Muscle of leg (tissue), 11 donors: Measurements from ENCODE around the gene GGCX. TPM values are rescaled to one million over a fixed set of nuclear protein-coding genes. Genes with fewer than 3 reads are reported as not detected.

ENCODE experiments used
- DNase-seq: peaks from one replicate; pipeline ENCODE4 v3.0.0; 2013
- H3K27ac ChIP-seq: one replicate; pipeline ENCODE4 v1.5.1; 2013; ENCODE audit warnings: mild to moderate bottlenecking, low read length, control low read depth
- H3K27me3 ChIP-seq: one replicate; pipeline ENCODE4 v1.6.1; 2013; ENCODE audit warnings: low read length; ENCODE audit not compliant: control insufficient read depth, insufficient read depth
- H3K36me3 ChIP-seq: one replicate; pipeline ENCODE4 v1.6.1; 2013; ENCODE audit warnings: low read length; ENCODE audit not compliant: control insufficient read depth, insufficient read depth
- H3K4me1 ChIP-seq: one replicate; pipeline ENCODE4 v1.6.1; 2013; ENCODE audit warnings: low read length; ENCODE audit not compliant: control insufficient read depth, insufficient read depth
- H3K4me3 ChIP-seq: one replicate; pipeline ENCODE4 v1.5.1; 2013; ENCODE audit warnings: low read length, control low read depth
- H3K9me3 ChIP-seq: replicated peaks from 2 replicates; pipeline ENCODE4 v1.6.1; 2013; ENCODE audit warnings: low read depth, low read length; ENCODE audit not compliant: control insufficient read depth
- WGBS: methylation state at CpG from one replicate; pipeline ENCODE4 v1.1.5; 2013; ENCODE audit warnings: missing lambda C conversion rate; ENCODE audit not compliant: insufficient coverage; 5-methylcytosine and 5-hydroxymethylcytosine counted together
- polyA plus RNA-seq, 8 donors: library from polyadenylated mRNA; unstranded; fragments of 120-200 nt; gene quantifications; one replicate each; pipeline versions ENCODE4 v1.2.1 to v1.2.3, GENCODE V29; 2013; ENCODE audit warnings: inconsistent platforms in 1 of 8, low replicate concordance in 1 of 8; ENCODE audit not compliant: insufficient read length in 8 of 8, insufficient read depth in 1 of 8
- total RNA-seq: library from RNA; stranded (reverse); fragments of 120-200 nt; gene quantifications from one replicate; pipeline ENCODE4 v1.2.4, GENCODE V29; 2013

The GGCX gene
- total and polyA plus RNA-seq, 9 donors, result 16.5 to 26.2 (median 21.4) TPM

GRCh38 chr2:85523062-85523902, 38.0 kb downstream of the GGCX start:
- no peaks in the 10 kb centered on the region for H3K9me3 ChIP-seq
- no peak for DNase-seq
- H3K4me1 ChIP-seq, result peaks cover 19% of the 10 kb centered on the region
- H3K36me3 ChIP-seq, result no peaks in the 10 kb centered on the region
- no peak overlapping the region for H3K4me3 ChIP-seq
- WGBS, result 63% methylated on average over 5 of the region's 8 CpGs
- no peaks in the 10 kb centered on the region for H3K27me3 ChIP-seq
- H3K27ac ChIP-seq, result no peak overlapping the region

- Histone ChIP-seq H3K27ac (no peak overlapping the region), H3K36me3 (no peaks in the 10 kb centered on the region), H3K9me3 (no peaks in the 10 kb centered on the region), H3K4me3 (no peak overlapping the region), H3K27me3 (no peaks in the 10 kb centered on the region), H3K4me1 (peaks cover 19% of the 10 kb centered on the region)
- DNase-seq, result no peak
- 100% methylated on average over 3 of the region's 6 CpGs for WGBS
Observed at GRCh38 chr2:85522090-85522647, 39.1 kb downstream of the GGCX start.

DNA sequence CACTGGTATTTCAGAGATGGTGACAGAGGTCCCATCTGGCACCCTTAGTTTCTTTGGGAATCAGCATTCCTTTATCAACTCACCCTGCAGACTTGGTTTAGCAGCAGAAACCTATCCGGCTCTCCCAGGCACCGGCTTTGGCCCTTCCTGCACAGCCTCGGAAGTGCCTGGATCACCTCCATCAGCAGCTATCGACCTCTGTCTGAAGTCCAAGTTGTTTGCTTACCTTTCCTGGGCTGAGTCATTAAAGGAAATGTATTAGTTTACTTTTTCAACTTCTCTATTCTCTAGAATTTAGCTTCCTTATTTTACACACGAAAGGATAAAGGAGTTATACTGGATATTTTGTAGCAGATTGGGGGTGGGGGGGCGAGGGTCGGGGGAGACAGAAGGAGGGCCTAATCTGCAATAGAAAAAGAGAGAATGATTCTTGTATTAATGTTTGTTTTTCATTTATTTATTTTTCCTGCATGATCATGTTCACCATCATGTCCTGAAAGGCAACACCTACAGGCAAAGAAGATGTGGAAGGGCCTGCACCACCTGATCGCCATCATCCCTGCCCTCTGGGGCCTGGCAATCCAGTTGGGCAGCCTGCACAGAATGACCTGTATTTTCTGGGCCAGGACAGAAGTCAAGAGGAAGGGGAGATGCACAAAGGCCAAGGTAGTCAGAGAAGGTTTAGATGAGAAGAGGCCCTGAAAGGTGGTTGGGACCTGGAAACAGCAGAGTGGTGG, 44.5 kb downstream of the GGCX start:
- Histone ChIP-seq H3K4me1 (peaks cover 2% of the 10 kb centered on the region), H3K4me3 (no peak overlapping the region), H3K27ac (no peak overlapping the region), H3K27me3 (no peaks in the 10 kb centered on the region), H3K9me3 (no peaks in the 10 kb centered on the region), H3K36me3 (no peaks in the 10 kb centered on the region)
- 100% methylated on average over 1 of the region's 8 CpGs for WGBS
- DNase-seq, result no peak

GRCh38 chr2:85514323-85514722, 47.0 kb downstream of the GGCX start:
- no peak for DNase-seq
- Histone ChIP-seq H3K9me3 (no peaks in the 10 kb centered on the region), H3K27me3 (no peaks in the 10 kb centered on the region), H3K4me3 (no peak overlapping the region), H3K4me1 (peaks cover 11% of the 10 kb centered on the region), H3K27ac (no peak overlapping the region), H3K36me3 (no peaks in the 10 kb centered on the region)
- 90% methylated on average over 2 of the region's 6 CpGs for WGBS

- no peaks in the 10 kb centered on the region for H3K9me3 ChIP-seq
- no peaks in the 10 kb centered on the region for H3K36me3 ChIP-seq
- no peaks in the 10 kb centered on the region for H3K27me3 ChIP-seq
- no peak overlapping the region for H3K4me3 ChIP-seq
- H3K27ac ChIP-seq, result peak overlapping the region; percentile 62
- H3K4me1 ChIP-seq, result peaks cover 11% of the 10 kb centered on the region
- WGBS, result 44% methylated on average over 3 of the region's 6 CpGs
- DNase-seq, result peak; percentile 67
Observed at GRCh38 chr2:85511008-85511811, 50.1 kb downstream of the GGCX start.

- Histone ChIP-seq H3K27me3 (no peaks in the 10 kb centered on the region), H3K4me3 (no peak overlapping the region), H3K4me1 (peaks cover 42% of the 10 kb centered on the region), H3K9me3 (no peaks in the 10 kb centered on the region), H3K36me3 (no peaks in the 10 kb centered on the region), H3K27ac (peak overlapping the region; percentile 53)
- WGBS, result 73% methylated on average over 3 of the region's 7 CpGs
- peak; percentile 60 for DNase-seq
Observed at GRCh38 chr2:85506768-85507181, 54.5 kb downstream of the GGCX start.

DNA sequence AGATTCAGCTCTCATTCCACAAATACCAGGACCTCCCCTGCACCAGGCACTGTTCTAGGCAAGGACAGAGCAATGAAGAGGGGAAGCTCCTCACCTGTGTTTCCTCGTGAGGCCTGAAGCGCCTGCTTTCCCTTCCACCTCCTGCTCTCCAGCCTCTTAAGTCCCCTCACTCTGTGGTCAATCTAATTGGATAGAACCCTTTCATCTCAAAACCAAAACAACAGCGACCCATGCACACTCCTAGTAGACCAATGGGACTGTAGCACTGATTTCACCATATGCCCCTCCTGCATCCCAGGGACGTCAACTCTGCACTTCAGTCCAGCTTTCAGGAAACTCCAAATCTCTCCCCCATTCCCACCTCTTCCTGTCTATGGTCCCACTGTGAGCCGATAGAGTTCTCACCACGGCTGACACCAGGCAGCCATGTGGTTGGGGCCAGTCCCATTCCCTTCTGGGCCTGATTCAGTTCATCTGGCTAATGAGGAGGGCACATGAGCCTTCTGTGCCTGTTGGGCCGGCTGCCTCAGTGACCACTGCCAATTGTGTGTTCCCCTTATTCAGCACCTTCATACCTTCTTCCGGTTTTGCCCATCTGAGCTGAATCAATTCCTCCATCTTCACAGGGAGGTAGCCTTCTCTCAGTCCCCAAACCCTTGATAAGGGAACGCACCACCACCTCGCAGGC, 55.6 kb downstream of the GGCX start:
- no peak overlapping the region for H3K4me3 ChIP-seq
- peaks cover 33% of the 10 kb centered on the region for H3K4me1 ChIP-seq
- no peaks in the 10 kb centered on the region for H3K27me3 ChIP-seq
- WGBS, result 55% methylated on average over 6 of the region's 10 CpGs
- no peaks in the 10 kb centered on the region for H3K36me3 ChIP-seq
- H3K9me3 ChIP-seq, result no peaks in the 10 kb centered on the region
- H3K27ac ChIP-seq, result peak overlapping the region; percentile 75
- no peak for DNase-seq

DNA sequence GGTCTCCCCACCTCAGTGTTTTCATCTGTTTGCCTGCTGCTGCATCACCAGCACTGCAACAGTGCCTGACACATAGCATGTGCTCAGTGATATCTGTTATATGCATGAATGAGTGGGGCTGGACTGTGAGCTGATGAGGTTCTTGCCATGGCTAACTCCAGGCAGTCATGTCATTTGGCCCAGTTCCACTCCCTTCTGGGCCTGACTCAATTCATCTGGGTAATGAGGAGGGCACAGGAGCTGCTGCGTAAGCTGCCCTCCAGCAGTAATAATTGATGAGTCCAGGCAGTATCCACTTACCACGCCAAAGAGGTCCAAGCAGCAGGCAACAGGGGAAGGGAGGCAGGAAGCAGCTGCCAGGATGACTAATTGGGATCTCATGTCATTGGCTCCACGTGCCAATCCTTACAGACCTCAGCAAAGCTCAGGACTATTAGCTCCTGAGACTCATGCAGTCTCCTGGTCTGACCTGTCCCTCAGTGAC, 56.5 kb downstream of the GGCX start:
- Histone ChIP-seq H3K27me3 (no peaks in the 10 kb centered on the region), H3K4me1 (peaks cover 33% of the 10 kb centered on the region), H3K4me3 (no peak overlapping the region), H3K27ac (peak overlapping the region; percentile 75), H3K36me3 (no peaks in the 10 kb centered on the region), H3K9me3 (no peaks in the 10 kb centered on the region)
- DNase-seq, result peak; percentile 88
- WGBS, result 0% methylated on average over 1 of the region's 3 CpGs
